Heart left ventricle (tissue), 16 donors: Measurements from ENCODE around the gene OR2S2. TPM values are rescaled to one million over a fixed set of nuclear protein-coding genes. Genes with fewer than 3 reads are reported as not detected.

Source experiments
- ATAC-seq, 4 donors: fragments of 200-7000 bp; cut with Tn5 transposase; one replicate each; pipeline ENCODE4 v1.9.1; 2020 to 2022; ENCODE audit warnings: moderate library complexity in 4 of 4, mild to moderate bottlenecking in 3 of 4, moderate number of reproducible peaks in 1 of 4
- DNase-seq, 5 donors: peaks; one replicate each; pipeline ENCODE4 v3.0.0-alpha.2; 2020
- H3K27ac ChIP-seq, 12 donors: fragments of 200-600 bp; sonication (generic) in 4 of 12; one replicate each; pipeline versions ENCODE4 v1.5.0 to v1.8.0; 2016 to 2022; ENCODE audit warnings: mild to moderate bottlenecking in 2 of 12
- H3K27me3 ChIP-seq, 9 donors: fragments of 200-600 bp; sonication (generic) in 2 of 9; one replicate each; pipeline versions ENCODE4 v1.5.1 to v1.8.0; 2016 to 2022; ENCODE audit warnings: mild to moderate bottlenecking in 3 of 9
- H3K36me3 ChIP-seq, 9 donors: fragments of 200-600 bp; sonication (generic) in 2 of 9; one replicate each; pipeline versions ENCODE4 v1.5.0 to v1.8.0; 2018 to 2022; ENCODE audit warnings: mild to moderate bottlenecking in 2 of 9
- H3K4me1 ChIP-seq, 12 donors: fragments of 200-600 bp; sonication (generic) in 4 of 12; one replicate each; pipeline versions ENCODE4 v1.5.0 to v1.8.0; 2016 to 2022; ENCODE audit warnings: mild to moderate bottlenecking in 3 of 12
- H3K4me3 ChIP-seq, 12 donors: fragments of 200-600 bp; sonication (generic) in 4 of 12; one replicate each; pipeline versions ENCODE4 v1.5.0 to v1.8.0; 2017 to 2022; ENCODE audit warnings: mild to moderate bottlenecking in 9 of 12, moderate library complexity in 4 of 12
- H3K9me3 ChIP-seq, 12 donors: fragments of 200-600 bp; sonication (generic) in 4 of 12; one replicate each; pipeline versions ENCODE4 v1.5.0 to v1.8.0; 2016 to 2022; ENCODE audit warnings: mild to moderate bottlenecking in 1 of 12
- CTCF ChIP-seq, 12 donors: fragments of 200-600 bp; sonication (generic) in 4 of 12; IDR thresholded peaks; one replicate each; pipeline versions ENCODE4 v1.5.0 to v1.8.0; 2018 to 2022; ENCODE audit warnings: antibody characterized with exemption in 12 of 12, mild to moderate bottlenecking in 5 of 12
- POLR2A ChIP-seq, 2 donors: fragments of 450-650 bp; IDR thresholded peaks; one replicate each; pipeline ENCODE4 v1.6.1; 2017; ENCODE audit warnings: antibody characterized with exemption in 2 of 2, mild to moderate bottlenecking in 2 of 2, moderate library complexity in 2 of 2
- WGBS, 4 donors: extraction: QIAGEN DNeasy Blood & Tissue Kit in 2 of 4; methylation state at CpG; one replicate each; pipeline versions ENCODE4 v1.1.5 to v1.1.7; 2013 to 2018; 5-methylcytosine and 5-hydroxymethylcytosine counted together
- intact Hi-C, 10 donors: fragments of 100-400 bp; cut with DNase I; formaldehyde crosslinking; loops; one replicate each; pipeline versions ENCODE4 v1.11.1 to v1.14.2; 2022
- polyA plus RNA-seq, 2 donors: library from polyadenylated mRNA; stranded (reverse); fragments of 200-250 nt; gene quantifications; one replicate each; pipeline ENCODE4 v1.2.3, GENCODE V29; 2013
- total RNA-seq, 9 donors: library from RNA; depleted of rRNA in 2 of 9; stranded (reverse); fragments of >200 nt in 2 of 9; fragmentation: NEBNext Ultra II Directional in 3 of 9; extraction: Animal tissue kit (Norgen Biotek cat#: 25700) in 3 of 9; gene quantifications; one replicate each; pipeline versions ENCODE4 v1.1.0 to v1.2.4, GENCODE V29; 2016 to 2023
- donor health status: ischemic (EF 13 %, LVEDD 7.1; RV severe dilation, severe dysfunction).
- donor health status: healthy with polysubstance abuse.
- donor health status: DM: no; HTN: yes; CAD: no.
- donor health status: DM: no; HTN: no; CAD: no.
- donor health status: ischemic (EF 25% LVEDD 6.9; RV normal size, moderate dysfunction).
- donor health status: ischemic (EF 25% LVEDD 5.7; RV mildly dilated, moderate dysfunction).
- donor health status: healthy.
- donor health status: DM: yes; HTN: yes; CAD: no.
- donor health status: ischemic (EF 35%, LVEDD 5.7; RV mildly dilated, moderate dysfunction).
- donor health status: nonischemic (EF 11% LVEDD 7.7; RV severe dilation, severe dysfunction).
- donor health status: DM: yes; HTN: yes; CAD: no.
- donor health status: PGD.
- donor health status: ischemic (EF 29% LVEDD 5.4; RV normal size, mild dysfunction).
- donor health status: nonischemic (EF 23%, LVEDD 6.1; RV moderate dilation, normal function).

OR2S2 gene
- total and polyA plus RNA-seq, 11 donors = not detected

- H3K4me1 ChIP-seq = peaks cover 10 to 91% (median 62%) of the 10 kb centered on the region in 12 donors
- no peak for TF ChIP-seq POLR2A (IDR thresholded peaks at IDR 0.05)
- TF ChIP-seq CTCF (IDR thresholded peaks at IDR 0.05) = no peak
- H3K27ac ChIP-seq = peak overlapping the region; percentile 47 to 98 (median 94)
- intact Hi-C loops = no loop called here
- DNase-seq = no peak
- H3K36me3 ChIP-seq = no peaks in the 10 kb centered on the region
- H3K27me3 ChIP-seq = no peaks in the 10 kb centered on the region
- ATAC-seq = no peak
- no peaks in the 10 kb centered on the region for H3K9me3 ChIP-seq
- peak overlapping the region in 11 of 12 donors; percentile 2 to 59 (median 52) for H3K4me3 ChIP-seq
- WGBS, 4 donors = 54 to 70% (median 61%) methylated on average over 10 of the region's 10 CpGs
Observed at GRCh38 chr9:35912791-35913400, 45.1 kb downstream of the OR2S2 start.

- Histone ChIP-seq H3K27ac (peak overlapping the region; percentile 47 to 98 (median 94)), H3K27me3 (no peaks in the 10 kb centered on the region), H3K9me3 (no peaks in the 10 kb centered on the region), H3K36me3 (no peaks in the 10 kb centered on the region), H3K4me3 (peak overlapping the region in 11 of 12 donors; percentile 2 to 59 (median 52)), H3K4me1 (peaks cover 10 to 91% (median 67%) of the 10 kb centered on the region in 12 donors)
- WGBS, 4 donors = 58 to 76% (median 63%) methylated on average over 10 of the region's 10 CpGs
- no peak for TF ChIP-seq CTCF (IDR thresholded peaks at IDR 0.05)
- TF ChIP-seq POLR2A (IDR thresholded peaks at IDR 0.05) = peak in 1 of 2 donors; percentile 42
- intact Hi-C loops = no loop called here
- ATAC-seq (no peak), DNase-seq (peak in 4 of 5 donors; percentile 15 to 56 (median 36))
Observed at GRCh38 chr9:35911690-35912089, 46.3 kb downstream of the OR2S2 start.

- ATAC-seq = no peak
- peaks cover 10 to 92% (median 72%) of the 10 kb centered on the region in 12 donors for H3K4me1 ChIP-seq
- H3K9me3 ChIP-seq = no peaks in the 10 kb centered on the region
- TF ChIP-seq POLR2A (IDR thresholded peaks at IDR 0.05) (peak in 1 of 2 donors; percentile 62), CTCF (IDR thresholded peaks at IDR 0.05) (peak; percentile 34 to 62 (median 48))
- peak overlapping the region; percentile 87 to 98 (median 95) for H3K27ac ChIP-seq
- DNase-seq = peak in 3 of 5 donors; percentile 30 to 48 (median 45)
- H3K4me3 ChIP-seq = peak overlapping the region; percentile 9 to 59 (median 50)
- 50 to 65% (median 57%) methylated on average over 10 to 14 of the region's 14 CpGs for WGBS, 4 donors
- no peaks in the 10 kb centered on the region for H3K36me3 ChIP-seq
- H3K27me3 ChIP-seq = no peaks in the 10 kb centered on the region
- intact Hi-C loops = no loop called here
Observed at GRCh38 chr9:35910613-35911359, 47.2 kb downstream of the OR2S2 start.
